GM21423 (cell line): ENCODE data around the gene MAN1A1.

Experiments used
- ATAC-seq: cut with Tn5 transposase; IDR thresholded peaks from one replicate; pipeline ENCODE4 v1.9.1; 2021; ENCODE audit warnings: mild to moderate bottlenecking, moderate library complexity; ENCODE audit not compliant: unreplicated experiment

MAN1A1 gene

DNA sequence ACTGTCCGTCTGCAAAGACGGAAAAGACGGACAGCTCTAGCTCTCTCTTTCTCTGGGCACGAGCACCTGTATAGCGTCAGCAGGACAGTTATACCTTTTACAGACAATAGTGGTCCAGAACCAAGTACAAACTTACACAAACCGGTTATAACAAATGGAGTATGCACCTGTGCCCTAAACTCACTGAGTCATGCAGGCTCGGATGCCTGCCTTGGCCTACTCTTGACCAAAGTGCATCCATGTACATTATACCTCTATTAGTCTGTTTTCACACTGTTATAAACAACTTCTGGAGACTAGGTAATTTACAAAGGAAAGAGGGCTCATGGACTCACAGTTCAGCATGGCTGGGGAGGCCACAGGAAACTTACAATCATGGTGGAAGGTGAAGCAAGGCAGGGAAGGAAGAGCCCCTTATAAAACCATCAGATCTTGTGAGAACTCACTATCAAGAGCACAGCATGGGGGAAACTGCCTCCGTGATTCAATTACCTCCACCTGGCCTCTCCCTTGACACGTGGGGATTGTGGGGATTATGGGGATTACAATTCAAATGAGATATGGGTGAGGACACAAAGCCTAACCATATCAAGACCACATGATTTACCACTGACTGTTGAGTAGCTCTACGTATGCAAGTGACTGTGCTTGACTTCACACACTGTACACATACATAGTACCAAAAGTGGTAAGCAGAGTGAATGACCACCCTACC is 23.1 kb downstream of the MAN1A1 start:
- ATAC-seq = no peak

DNA sequence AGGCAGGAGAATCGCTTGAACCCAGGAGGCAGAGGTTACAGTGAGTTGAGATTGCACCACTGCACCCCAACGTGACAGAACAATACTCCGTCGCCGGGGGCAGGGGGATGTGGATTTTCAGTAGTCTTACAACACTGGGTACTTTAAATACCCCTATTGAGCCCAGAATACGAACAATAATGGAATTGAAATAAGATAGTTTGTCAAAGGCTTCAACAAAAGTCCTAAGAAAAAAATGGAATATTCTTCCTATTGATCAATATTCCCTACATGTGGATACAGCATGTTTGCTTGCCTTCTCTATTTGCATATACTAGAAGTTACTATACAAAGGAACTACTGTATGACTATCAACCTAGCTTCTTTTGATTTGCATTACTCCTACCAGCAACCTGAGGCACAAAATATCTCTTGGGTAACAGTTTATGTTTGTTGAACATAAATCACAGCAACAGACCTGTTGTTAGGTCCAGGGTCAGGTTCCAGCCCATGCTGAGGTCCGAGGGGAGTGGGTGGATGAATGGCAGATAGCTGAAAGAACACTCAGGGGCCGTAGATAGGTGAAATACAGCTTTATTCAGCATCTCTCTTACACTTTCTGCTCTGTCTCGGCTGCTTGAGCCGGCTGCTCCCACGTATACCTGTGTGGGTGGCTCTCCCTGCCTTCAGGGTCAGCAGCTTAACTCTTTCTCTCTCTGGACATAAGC is 23.8 kb downstream of the MAN1A1 start:
- ATAC-seq = no peak

DNA sequence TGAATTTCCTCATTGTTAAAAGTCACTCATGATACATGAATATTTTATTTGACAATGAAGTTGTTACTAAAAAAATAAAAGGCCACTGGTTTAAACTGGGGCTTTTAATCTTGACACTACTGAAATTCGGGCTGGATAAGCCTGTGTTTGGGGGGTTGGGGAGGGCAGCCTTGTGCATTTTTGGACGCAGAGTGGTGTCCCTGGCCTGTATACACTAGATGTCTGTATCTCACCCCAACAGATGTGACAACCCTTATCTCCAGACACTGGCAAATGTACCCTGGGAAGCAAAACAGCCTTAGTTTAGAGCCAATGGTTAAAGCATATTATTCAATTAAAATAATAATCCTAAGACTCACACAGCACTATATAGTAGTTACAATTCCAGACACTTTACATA is 24.8 kb downstream of the MAN1A1 start:
- ATAC-seq = no peak

DNA sequence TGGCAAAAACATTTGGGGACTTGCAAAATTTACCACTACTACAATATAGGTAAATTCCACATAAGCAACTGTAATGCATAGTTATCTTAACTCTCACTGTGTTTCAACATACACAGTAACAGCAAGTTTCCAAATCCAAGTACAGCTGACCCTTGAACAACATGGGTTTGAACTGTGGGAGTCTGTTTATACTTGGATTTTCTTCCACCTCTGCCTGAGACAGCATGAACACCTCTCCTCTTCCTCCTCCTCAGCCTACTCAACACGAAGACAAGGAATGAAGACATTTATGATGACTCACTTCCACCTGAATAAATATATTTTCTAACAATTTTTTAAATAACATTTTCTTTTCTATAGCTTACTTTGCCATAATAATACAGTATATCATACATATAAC is 25.6 kb downstream of the MAN1A1 start:
- ATAC-seq = no peak

DNA sequence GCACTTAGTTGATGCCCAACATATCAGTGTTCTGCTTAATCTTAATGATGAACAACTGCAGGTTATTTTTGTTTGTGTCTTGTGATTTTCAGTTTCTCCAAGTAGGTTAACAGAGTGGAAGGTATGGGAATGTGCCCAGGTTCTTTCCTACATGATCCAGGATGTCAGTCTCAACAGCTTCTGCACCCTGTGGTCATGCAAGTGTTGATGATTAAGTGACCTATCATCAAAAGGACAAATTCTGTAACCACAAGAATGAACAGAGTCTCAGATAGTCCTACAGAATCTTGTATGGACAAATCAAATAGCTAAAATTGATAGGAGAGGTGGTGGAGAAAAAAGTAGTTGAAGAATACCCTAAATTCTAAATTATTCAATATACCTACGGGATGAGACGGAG is 26.1 kb downstream of the MAN1A1 start:
- no peak for ATAC-seq

DNA sequence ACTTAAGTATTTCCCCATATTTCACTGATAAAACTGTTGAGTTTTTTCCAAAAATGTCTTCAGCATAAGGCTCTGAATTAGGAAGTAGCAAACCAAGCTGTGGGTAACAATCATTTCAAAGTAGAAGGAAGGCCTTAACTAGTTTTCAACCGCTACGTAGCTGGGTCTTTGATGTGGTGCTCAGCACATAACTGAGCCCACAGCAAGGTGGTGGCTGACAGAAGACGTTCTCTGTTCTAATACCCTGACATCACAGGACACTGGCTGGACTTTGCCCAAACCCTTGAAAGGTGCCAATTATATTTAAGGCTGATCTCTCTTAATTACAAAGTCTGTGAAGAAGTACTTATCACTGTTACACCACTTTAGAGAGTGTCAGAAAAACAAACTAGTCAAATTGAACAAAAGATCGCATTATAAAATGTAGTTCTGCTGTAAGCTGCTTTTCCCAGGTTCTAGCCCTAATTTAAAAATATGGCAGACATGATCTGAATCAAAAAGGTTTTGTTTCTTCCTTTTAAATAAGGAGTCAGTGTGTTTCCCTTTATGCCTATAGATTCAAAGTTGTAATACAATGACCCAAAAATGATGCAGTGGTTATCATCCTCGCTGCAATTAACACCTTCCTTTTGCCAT is 26.7 kb downstream of the MAN1A1 start:
- peak; percentile 46 for ATAC-seq

DNA sequence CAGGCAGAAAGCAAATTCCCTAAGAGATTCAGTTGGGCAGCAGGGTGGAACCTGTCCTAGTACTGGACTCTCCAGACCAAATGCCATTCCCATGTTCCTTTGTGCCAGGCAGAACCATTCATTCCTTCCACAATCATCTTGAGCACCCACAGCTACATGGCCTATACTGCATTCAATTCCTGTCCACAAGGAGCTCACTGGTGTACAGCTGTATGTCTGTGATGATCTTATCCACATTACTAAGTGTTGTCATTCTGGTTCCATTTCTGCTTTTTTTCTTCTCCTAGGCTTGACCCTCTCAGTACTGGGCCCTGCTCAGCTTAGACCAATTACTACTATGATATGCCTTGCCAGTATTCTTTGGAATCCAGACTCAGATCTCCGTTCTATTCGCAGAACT is 27.5 kb downstream of the MAN1A1 start:
- ATAC-seq = no peak

DNA sequence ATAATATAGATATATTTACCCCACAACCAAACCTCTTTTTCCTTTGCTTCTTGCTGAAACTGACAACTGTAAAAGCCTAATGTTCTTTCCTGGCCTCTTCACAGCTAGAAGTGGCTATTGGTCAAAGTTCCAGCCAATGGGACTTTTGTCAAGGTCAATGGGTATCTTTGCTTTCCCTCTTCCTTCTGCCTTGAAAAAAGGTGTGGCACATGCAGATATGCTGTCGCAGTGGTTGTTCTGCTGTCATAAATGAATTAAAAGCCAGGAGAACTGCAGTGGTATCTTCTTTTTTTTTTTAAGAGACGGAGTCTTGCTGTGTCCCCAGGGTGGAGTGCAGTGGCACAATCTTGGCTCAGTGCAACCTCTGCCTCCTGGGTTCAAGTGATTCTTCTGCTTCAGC is 29.9 kb downstream of the MAN1A1 start:
- no peak for ATAC-seq

DNA sequence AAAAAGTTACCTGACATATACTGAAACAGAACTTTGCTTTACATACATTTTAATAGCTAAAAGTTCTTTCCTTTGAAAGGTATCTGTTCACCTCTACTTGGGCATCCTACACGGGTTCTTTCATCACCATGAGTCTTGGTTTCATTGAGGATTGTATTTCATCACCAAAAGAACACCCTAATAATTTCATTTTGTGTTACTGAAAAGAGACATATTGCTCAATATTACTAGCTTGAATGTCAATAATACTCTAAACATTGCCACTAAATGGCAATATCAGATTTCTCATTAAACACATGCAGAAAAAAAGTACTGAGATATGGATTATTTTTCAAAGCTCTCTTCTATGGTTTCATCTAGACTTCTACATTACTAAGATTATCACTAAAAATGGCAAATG is 30.8 kb downstream of the MAN1A1 start:
- ATAC-seq = no peak

DNA sequence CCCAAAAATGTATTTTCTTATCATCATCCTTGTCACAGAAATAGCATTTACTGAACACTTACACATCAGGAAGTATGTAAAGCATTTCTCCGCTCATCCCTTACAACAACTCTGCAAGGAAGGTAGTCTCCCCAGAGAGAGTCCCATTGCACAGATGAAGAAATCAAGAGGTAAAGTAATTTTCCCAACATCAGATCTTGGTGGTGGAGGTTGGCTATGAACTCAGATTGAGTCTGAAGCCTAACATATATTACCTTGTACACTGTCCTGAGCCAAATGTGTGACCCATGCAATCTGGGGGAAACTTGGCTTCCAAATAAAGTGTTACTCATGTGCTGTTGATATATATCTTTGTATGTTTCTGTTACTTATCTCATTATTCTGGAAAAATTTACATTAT is 31.4 kb downstream of the MAN1A1 start:
- no peak for ATAC-seq

DNA sequence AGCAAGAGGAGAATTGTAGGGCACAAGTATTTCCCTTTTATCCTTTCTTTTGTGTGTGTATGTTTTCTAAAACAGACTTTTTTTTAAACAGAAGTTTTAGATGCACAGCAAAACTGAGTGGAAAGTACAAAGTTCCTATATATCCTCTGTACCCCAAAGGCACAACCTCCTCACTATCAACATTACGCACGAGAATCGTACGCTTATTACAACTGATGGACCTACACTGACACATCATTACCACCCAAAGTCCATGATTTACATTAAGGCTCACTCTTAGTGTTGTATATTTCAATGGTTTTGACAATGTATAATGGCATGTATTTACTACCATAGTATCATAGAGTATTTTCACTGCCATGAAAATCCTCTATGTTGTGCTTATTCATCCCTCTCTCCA is 32.6 kb downstream of the MAN1A1 start:
- no peak for ATAC-seq

DNA sequence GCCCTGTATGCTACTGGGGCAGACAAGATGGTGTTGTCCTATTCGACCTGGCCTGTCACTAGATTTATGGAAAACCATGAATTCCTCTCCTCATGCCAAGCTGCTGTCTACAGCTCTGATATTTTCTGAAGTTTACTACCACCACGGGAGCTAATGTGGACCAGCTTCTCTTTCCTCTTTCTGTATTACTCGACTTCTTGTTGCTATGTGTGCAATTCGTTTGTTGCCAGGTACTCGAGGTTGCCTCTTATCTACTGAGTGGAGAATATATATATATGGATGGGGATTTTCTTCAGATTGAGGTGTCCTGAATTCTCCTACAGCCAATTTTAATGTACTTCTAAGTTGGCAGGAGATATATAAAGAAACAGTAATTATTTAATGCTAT is 34.7 kb downstream of the MAN1A1 start:
- ATAC-seq = peak; percentile 35

DNA sequence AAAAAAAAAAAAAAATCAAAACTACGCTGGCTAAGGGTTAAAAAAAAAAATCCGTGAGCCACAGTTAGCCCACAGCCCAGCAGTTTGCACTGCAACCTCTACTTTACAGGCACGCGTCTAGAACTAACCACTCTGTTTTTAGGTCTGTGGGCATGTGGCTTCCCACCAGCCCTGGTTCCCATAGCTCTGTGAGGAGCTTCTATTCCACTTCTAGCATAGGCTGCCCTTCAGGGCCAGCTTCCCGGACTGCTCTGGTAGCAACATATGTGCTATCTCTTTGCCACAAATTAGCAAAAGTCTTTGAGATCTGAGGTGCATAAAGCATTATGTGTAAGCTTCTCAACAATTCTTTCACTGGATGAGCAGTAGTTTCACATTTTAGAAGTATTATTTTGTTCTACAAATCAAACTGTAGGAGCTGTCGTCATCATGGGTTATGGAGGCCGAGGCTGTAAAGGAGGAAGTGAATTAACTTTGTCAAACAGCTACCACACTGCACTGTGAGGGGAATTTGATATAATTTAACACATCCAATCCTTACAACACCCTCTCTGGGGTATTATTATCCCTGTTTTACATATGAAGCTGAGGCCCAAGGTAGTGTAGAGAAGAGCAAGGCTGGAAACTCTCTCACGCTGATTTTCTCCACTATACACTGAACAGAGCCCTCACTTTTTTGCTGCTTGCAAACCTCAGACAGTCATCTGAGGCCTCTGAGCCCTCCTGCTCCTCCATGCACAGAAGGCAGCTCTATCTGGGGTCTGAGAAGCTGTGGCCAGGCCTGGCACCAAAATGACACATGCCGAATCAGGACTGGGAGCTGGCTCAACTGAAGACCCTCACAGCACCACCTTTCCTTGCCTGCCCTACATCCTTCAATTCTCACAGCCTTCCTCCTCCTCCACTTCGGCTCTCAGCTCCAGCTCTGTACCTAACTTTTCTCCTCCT is 35.4 kb downstream of the MAN1A1 start:
- ATAC-seq = peak; percentile 54

DNA sequence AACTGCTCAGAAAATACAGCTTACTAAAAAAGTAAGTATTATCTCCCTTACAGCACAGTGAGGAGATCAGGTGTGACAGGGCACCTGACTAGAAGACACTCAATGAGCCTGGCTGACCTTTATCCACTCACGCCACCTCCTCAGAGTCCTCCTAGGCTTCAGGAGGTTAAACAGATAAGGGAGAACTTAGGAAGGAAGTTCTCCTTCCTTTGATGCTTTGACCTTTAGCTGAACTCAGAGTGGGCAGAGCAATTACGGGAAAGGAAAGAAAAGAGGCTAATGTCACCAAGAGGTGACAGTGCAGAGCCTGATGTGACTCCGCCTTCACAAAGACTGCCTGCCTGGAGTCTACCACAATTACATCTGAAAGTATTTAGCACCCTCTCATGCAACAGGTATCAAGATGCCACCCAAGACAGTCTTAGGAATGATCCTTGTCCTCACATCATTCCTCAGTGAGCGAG is 36.7 kb downstream of the MAN1A1 start:
- ATAC-seq = peak; percentile 36

DNA sequence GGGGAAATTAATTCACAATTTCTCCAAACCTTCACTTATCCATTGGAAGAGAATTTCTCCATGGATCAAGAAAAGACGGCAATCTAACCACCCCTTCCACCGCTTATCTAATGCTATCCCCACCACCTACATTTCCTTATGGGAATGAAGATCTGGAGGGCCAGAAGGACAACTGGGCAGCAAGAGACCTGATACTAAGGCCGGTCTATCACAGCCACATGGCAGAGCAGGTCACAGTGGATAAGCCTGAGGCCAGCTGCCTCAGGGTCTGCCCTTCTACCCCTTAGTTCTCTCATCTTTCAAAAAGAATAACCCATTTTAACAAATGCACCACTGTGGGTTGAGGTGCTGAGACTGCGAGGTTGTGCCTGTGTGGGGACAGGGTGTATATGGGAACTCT is 37.1 kb downstream of the MAN1A1 start:
- no peak for ATAC-seq

DNA sequence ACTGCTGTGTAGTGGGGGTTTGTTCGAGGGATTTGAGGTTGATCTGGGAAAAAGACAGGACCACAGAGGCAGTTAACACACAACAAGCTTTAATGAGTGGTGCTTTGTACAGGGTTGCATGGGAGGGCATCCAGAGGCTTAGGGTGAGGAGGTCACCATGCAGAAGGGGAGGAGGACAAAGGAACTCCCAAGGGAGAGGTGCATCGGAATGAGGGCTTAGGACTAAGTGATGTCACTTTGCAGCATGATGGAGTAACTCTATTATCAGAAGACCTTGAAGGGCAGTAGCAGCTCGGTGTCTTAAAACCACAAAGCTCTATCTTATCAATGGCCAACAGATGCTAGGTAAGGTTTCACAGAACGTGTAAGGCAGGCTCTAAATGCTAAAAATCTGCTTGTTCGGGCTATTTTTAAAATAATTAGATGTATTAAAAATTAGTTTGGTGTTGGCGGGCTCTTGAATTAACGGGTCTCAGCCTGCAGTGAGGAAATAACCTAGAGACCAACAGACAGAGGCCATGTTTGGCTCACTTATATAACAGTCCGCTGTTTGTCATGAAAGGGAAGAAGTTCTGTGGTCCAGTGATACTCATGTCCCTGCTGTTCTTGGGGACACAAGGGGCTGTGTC is 37.9 kb downstream of the MAN1A1 start:
- no peak for ATAC-seq

DNA sequence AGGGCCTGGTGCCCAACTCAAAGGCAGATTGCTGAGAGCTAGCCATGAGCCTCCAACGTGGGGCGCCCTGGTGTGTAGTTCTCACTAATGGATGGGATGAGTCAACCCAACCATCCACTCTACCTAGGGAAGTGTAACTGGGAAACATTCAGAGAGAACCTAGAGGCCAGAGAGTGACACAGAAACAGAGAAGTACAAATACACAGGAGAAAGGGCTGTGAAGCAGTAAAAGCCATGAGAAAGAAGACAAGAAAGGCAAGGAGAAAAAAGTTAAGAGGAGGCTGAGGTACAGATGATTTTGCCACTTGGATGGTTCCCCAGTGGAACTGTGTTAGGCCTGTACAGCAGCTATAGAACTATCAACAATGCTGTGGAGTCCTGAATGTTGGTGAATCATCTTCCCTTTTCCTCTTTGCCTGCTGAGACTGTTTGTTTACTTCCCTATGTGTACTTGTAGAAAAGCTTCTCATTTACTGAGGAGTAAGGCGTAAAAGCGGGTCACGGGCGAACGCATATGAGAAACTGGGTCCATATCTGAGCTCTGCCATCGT is 39.0 kb downstream of the MAN1A1 start:
- no peak for ATAC-seq

DNA sequence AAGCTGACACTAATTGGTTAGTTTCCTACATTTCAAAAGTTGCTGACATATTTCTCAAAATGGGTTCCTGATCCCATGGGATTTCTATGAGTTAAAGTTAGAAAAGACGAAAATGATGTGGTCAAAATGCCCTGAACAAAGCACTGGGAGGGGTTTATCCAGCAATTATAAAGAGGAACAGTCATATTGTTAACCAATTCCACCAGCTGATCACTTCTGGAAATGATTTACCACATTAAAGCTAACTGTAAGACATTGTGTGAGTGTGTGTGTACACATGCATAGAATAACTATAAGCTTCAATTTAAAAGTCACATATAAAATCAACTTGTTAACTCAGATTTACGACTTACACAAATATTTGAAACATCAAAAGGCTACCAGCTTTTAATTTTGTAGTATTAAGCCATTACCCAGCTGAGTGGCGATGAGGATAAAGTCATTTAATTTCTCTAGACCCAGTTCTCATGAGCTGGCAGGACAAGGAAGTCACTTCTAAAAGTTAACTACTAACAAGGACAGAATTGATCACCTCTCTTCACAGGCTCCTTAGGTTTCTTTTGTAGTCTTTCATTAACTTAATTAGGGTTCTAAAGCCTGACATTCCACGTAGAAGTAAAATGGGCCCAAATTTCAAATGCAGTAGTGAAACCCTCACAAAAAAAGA is 40.4 kb downstream of the MAN1A1 start:
- ATAC-seq = peak; percentile 27

DNA sequence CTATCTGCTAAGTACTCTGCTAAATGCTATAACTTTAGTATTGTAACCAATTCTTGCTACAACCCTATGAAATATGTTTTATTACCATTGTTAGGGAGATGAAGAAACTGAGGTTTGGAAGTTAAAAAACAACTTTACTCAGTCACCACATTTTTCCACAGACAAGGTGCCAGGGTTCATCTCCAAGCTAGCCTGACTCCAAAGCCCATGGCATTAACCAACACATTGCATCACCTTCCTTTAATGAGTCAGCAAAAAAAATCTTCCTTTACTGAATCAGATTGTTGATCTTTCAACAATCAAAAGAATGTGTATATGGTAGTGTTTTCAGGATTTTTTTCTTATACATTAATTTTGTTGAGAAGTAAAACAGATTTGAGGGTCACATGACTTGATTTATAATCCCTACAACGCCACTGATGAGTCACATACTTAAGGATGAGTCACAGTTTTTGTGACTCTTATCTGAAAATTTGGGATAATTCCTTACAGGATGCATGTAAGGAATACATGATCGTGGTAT is 41.5 kb downstream of the MAN1A1 start:
- no peak for ATAC-seq
